ENCODE measurements around the gene CPVL. TPM values are rescaled to one million over a fixed set of nuclear protein-coding genes. Genes with fewer than 3 reads are reported as not detected.
A peak's percentile ranks its signal among the peaks of the same experiment; 100 is the strongest.

CPVL gene
- total RNA-seq, 2 donors from 2014 or later: 2.7 to 11.8 TPM

DNA sequence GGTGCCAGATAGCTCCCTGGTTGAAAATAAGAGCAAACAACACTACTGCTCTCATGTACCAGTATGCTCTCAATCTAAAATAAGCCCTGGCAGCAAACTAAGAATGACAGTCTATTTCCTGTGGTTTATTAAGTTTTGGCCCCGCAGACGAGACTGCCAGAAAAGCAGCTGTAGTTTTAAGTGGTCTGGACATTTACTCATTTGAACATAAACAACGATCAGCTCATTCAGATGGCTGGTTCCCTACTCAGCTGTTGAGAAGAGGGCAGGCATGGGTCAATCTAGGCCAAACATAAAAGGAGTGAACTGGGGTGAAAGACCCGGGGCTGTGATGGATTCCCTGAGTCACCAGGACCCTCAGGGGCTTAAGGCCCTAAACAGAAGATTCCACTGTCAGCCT is 192.7 kb downstream of the CPVL start:
- no peaks in the 10 kb centered on the region for H3K9me3 ChIP-seq
- peak overlapping the region; percentile 40 to 54 for H3K27ac ChIP-seq
- no peaks in the 10 kb centered on the region for H3K27me3 ChIP-seq
- peaks cover 0 to 46% of the 10 kb centered on the region in 2 donors for H3K4me1 ChIP-seq
- TF ChIP-seq, protein P1, sequence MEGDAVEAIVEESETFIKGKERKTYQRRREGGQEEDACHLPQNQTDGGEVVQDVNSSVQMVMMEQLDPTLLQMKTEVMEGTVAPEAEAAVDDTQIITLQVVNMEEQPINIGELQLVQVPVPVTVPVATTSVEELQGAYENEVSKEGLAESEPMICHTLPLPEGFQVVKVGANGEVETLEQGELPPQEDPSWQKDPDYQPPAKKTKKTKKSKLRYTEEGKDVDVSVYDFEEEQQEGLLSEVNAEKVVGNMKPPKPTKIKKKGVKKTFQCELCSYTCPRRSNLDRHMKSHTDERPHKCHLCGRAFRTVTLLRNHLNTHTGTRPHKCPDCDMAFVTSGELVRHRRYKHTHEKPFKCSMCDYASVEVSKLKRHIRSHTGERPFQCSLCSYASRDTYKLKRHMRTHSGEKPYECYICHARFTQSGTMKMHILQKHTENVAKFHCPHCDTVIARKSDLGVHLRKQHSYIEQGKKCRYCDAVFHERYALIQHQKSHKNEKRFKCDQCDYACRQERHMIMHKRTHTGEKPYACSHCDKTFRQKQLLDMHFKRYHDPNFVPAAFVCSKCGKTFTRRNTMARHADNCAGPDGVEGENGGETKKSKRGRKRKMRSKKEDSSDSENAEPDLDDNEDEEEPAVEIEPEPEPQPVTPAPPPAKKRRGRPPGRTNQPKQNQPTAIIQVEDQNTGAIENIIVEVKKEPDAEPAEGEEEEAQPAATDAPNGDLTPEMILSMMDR (IDR thresholded peaks at IDR 0.05): no peak
- H3K4me3 ChIP-seq: no peak overlapping the region
- no peak for DNase-seq (ENCODE audit: low spot score)
- no peaks in the 10 kb centered on the region for H3K36me3 ChIP-seq

Other genes with a start within 250 kb of the CPVL start
- gene TRIL, start 188.2 kb downstream of the CPVL start, total RNA-seq: 1 to 10 TPM in 1 of 2 donors, under 1 TPM in 1; 0.83 to 4.4 TPM
- 1 to 10 TPM; 2.7 to 6.6 TPM for gene CHN2, start 48.2 kb upstream of the CPVL start, total RNA-seq

Measured in right atrium auricular region (tissue), 2 donors.